PC-3 (cell line): ENCODE data around the gene MYO3B. TPM values are rescaled to one million over a fixed set of nuclear protein-coding genes. Genes with fewer than 3 reads are reported as not detected.

Source experiments
- ATAC-seq: fragments of 200-7000 bp; cut with Tn5 transposase; 2 replicates; pipeline ENCODE4 v1.9.1; 2020; ENCODE audit warnings: mild to moderate bottlenecking, moderate library complexity
- BruUV-seq: library from RNA; stranded (reverse); fragments of 400-500 nt; replicated peaks from 2 replicates; lab custom pipeline; 2021; lab: Mats Ljungman, UMichigan
- CTCF ChIA-PET: fragments of 300-600 bp; sonication (Branson Sonifier 250); formaldehyde crosslinking; loops from one replicate; lab custom pipeline; 2022; ENCODE audit warnings: antibody characterized with exemption; lab: Charles Lee
- POLR2A ChIA-PET: fragments of 300-600 bp; sonication (Branson Sonifier 250); formaldehyde crosslinking; loops from one replicate; lab custom pipeline; 2022; ENCODE audit warnings: antibody characterized with exemption; ENCODE audit not compliant: unreplicated experiment; lab: Charles Lee
- DNase-seq: peaks from one replicate; pipeline ENCODE4 v3.0.0-alpha.2; 2015
- H2AFZ ChIP-seq: fragments of 300-600 bp; sonication (generic); 2 replicates; pipeline ENCODE4 v1.6.0; 2016; ENCODE audit warnings: antibody characterized with exemption, low read length
- H3F3A ChIP-seq: fragments of 300-600 bp; sonication (generic); one replicate; pipeline ENCODE4 v1.6.0; 2017; ENCODE audit warnings: antibody characterized with exemption, low read length, control low read depth, mild to moderate bottlenecking; ENCODE audit not compliant: unreplicated experiment
- H3K27ac ChIP-seq: fragments of 300-600 bp; sonication (generic); 2 replicates; pipeline ENCODE4 v1.5.1; 2016; ENCODE audit warnings: mild to moderate bottlenecking, low read length
- H3K27me3 ChIP-seq: fragments of 300-600 bp; sonication (generic); 2 replicates; pipeline ENCODE4 v1.6.1; 2016; ENCODE audit warnings: low read length, mixed read lengths
- H3K36me3 ChIP-seq: fragments of 300-600 bp; sonication (generic); 2 replicates; pipeline ENCODE4 v1.6.1; 2016; ENCODE audit warnings: low read depth, mixed run types, low read length, mixed read lengths
- H3K4me1 ChIP-seq: fragments of 300-600 bp; sonication (generic); 2 replicates; pipeline ENCODE4 v1.5.1; 2016; ENCODE audit warnings: low read length; ENCODE audit not compliant: insufficient read depth
- H3K4me2 ChIP-seq: fragments of 300-600 bp; sonication (generic); 2 replicates; pipeline ENCODE4 v1.6.0; 2016; ENCODE audit warnings: low read length
- H3K4me3 ChIP-seq: fragments of 300-600 bp; sonication (generic); 2 replicates; pipeline ENCODE4 v1.5.1; 2016; ENCODE audit warnings: mild to moderate bottlenecking, low read length, mixed read lengths
- H3K79me2 ChIP-seq: fragments of 300-600 bp; sonication (generic); 2 replicates; pipeline ENCODE4 v1.6.1; 2017; ENCODE audit warnings: low read length, mixed read lengths
- H3K9ac ChIP-seq: fragments of 300-600 bp; sonication (generic); 2 replicates; pipeline ENCODE4 v1.6.0; 2016; ENCODE audit warnings: mild to moderate bottlenecking, low read length
- H3K9me2 ChIP-seq: fragments of 300-600 bp; sonication (generic); replicated peaks from 2 replicates; pipeline ENCODE4 v1.6.1; 2016; ENCODE audit warnings: mixed run types, low read length, mixed read lengths
- H3K9me3 ChIP-seq: fragments of 300-600 bp; sonication (generic); 2 replicates; pipeline ENCODE4 v1.6.1; 2016; ENCODE audit warnings: low read length, mixed read lengths
- H4K20me1 ChIP-seq: fragments of 300-600 bp; sonication (generic); 2 replicates; pipeline ENCODE4 v1.6.1; 2016; ENCODE audit warnings: low read length, mixed read lengths
- EZH2 ChIP-seq: fragments of 300-600 bp; sonication (generic); IDR thresholded peaks from one replicate; pipeline ENCODE4 v1.6.1; 2017; ENCODE audit warnings: antibody characterized with exemption, mild to moderate bottlenecking, low read length; ENCODE audit not compliant: unreplicated experiment
- EZH2phosphoT487 ChIP-seq: fragments of 300-600 bp; sonication (generic); IDR thresholded peaks from 2 replicates; pipeline ENCODE4 v1.6.1; 2018; ENCODE audit warnings: mild to moderate bottlenecking, antibody characterized with exemption, low read length, borderline replicate concordance
- intact Hi-C: fragments of 100-400 bp; cut with micrococcal nuclease; formaldehyde crosslinking; loops from 2 replicates; pipeline ENCODE4 v1.9.0; 2023
- total RNA-seq: library from RNA; depleted of rRNA; stranded (reverse); fragments of >200 nt; gene quantifications from 2 replicates; pipeline ENCODE4 v1.2.3, GENCODE V29; 2014
- TF ChIP-seq, protein P1 (sequence below): fragments of 300-600 bp; sonication (generic); conservative IDR thresholded peaks from 2 replicates; pipeline ENCODE4 v1.5.1; 2017; ENCODE audit warnings: antibody characterized with exemption, low read depth, mild to moderate bottlenecking, low read length

MYO3B gene
- total RNA-seq, 1 experiment from 2014 or later, result 1.1 TPM

DNA sequence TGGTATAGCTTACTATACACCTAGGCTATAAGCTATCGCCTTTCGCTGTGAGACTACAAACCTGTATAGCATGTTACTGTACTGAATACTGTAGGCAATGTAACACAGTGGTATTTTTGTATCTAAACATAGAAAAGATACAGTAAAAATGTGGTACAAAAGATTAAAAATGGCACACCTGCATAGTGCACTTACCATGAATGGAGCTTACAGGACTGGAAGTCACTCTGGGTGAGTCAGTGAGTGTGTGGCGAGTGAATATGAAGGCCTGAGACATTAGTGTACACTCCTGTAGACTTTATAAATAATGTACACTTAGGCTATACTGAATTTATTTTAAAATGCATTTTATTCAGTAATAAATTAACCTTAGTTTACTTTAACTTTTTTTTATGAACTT, 279.0 kb downstream of the MYO3B start:
- ChIA-PET POLR2A (no interaction called here), CTCF (no interaction called here)
- Histone ChIP-seq H3K9ac (no peak overlapping the region), H3K27me3 (no peaks in the 10 kb centered on the region), H3K79me2 (no peaks in the 10 kb centered on the region), H3K4me3 (no peak overlapping the region), H3K9me3 (no peaks in the 10 kb centered on the region), H3K4me1 (peaks cover 25% of the 10 kb centered on the region), H4K20me1 (no peaks in the 10 kb centered on the region), H3K4me2 (no peak overlapping the region), H3K9me2 (no peaks in the 10 kb centered on the region), H3K27ac (no peak overlapping the region), H3F3A (no peaks in the 10 kb centered on the region), H3K36me3 (no peaks in the 10 kb centered on the region), H2AFZ (no peak overlapping the region)
- intact Hi-C loops, result no loop called here
- TF ChIP-seq EZH2phosphoT487, result no peak
- TF ChIP-seq EZH2, result no peak
- TF ChIP-seq, protein P1, sequence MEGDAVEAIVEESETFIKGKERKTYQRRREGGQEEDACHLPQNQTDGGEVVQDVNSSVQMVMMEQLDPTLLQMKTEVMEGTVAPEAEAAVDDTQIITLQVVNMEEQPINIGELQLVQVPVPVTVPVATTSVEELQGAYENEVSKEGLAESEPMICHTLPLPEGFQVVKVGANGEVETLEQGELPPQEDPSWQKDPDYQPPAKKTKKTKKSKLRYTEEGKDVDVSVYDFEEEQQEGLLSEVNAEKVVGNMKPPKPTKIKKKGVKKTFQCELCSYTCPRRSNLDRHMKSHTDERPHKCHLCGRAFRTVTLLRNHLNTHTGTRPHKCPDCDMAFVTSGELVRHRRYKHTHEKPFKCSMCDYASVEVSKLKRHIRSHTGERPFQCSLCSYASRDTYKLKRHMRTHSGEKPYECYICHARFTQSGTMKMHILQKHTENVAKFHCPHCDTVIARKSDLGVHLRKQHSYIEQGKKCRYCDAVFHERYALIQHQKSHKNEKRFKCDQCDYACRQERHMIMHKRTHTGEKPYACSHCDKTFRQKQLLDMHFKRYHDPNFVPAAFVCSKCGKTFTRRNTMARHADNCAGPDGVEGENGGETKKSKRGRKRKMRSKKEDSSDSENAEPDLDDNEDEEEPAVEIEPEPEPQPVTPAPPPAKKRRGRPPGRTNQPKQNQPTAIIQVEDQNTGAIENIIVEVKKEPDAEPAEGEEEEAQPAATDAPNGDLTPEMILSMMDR, result no peak
- peak; percentile 37 for DNase-seq
- BruUV-seq, result no TSS peak
- peak; percentile 48; the same call in 1 of the 2 replicates for ATAC-seq

DNA sequence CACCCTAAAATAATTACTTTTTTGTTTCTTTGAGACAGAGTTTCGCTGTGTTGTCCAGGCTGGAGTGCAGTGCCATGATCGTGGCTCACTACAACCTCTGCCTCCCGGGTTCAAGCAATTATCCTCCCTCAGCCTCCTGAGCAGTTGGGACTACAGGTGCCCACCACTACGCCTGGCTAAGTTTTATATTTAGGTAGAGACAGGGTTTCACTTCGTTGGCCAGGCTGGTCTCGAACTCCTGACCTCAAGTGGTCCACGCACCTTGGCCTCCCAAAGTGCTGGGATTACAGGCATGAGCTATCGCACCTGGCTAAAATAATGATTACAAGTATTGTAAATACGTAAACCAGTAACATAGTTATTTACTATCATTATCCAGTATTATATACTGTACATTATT, 279.8 kb downstream of the MYO3B start:
- CTCF ChIA-PET, result no interaction called here
- POLR2A ChIA-PET, result no interaction called here

DNA sequence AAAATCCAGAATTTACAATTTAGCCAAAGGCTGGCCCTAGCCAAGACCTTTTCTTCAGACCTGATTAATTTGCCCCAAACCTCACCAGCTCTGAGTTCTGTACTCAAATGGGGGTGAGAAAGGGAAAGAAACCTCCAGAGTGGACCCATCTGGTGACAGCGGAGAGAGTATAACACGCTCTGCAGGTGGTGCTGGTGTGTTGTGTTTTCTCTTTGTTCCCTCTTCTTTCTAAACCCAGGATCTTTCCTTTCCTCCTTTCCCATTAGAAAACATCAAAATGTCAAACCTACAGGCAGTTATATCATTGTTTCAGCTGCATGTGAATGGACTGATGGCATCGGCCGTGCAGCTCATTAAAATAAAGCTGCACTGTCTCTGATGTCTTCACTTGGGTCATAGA, 283.9 kb downstream of the MYO3B start:
- H2AFZ ChIP-seq, result no peak overlapping the region
- peaks cover 5% of the 10 kb centered on the region for H3K4me1 ChIP-seq
- H3K79me2 ChIP-seq, result no peaks in the 10 kb centered on the region
- no peaks in the 10 kb centered on the region for H3K9me2 ChIP-seq
- TF ChIP-seq EZH2phosphoT487, result no peak
- TF ChIP-seq, protein P1, result peak; percentile 30
- TF ChIP-seq EZH2, result no peak
- H3K4me2 ChIP-seq, result no peak overlapping the region
- H3F3A ChIP-seq, result no peaks in the 10 kb centered on the region
- no peaks in the 10 kb centered on the region for H3K27me3 ChIP-seq
- H3K9ac ChIP-seq, result no peak overlapping the region
- POLR2A ChIA-PET, result no interaction called here
- BruUV-seq, result no TSS peak
- CTCF ChIA-PET, result interaction anchor here (1.1 kb wide), 1 partner anchor 68 kb away, joined by 3 read pairs; no protein-coding TSS in a partner anchor
- intact Hi-C loops, result loop anchor here (5.0 kb wide), 1 partner anchor 350 kb away; no protein-coding TSS in a partner anchor
- DNase-seq (no peak), ATAC-seq (no peak)
- H3K9me3 ChIP-seq, result no peaks in the 10 kb centered on the region
- H4K20me1 ChIP-seq, result no peaks in the 10 kb centered on the region
- no peak overlapping the region for H3K4me3 ChIP-seq
- H3K27ac ChIP-seq, result no peak overlapping the region
- no peaks in the 10 kb centered on the region for H3K36me3 ChIP-seq

More for the DNA sequence above, 279.8 kb downstream of the MYO3B start:
- H3K9ac ChIP-seq, result no peak overlapping the region
- H3K4me1 ChIP-seq, result peaks cover 25% of the 10 kb centered on the region
- ATAC-seq, result no peak
- no peak overlapping the region for H2AFZ ChIP-seq
- no peak for DNase-seq
- no peaks in the 10 kb centered on the region for H3K9me3 ChIP-seq
- no peak overlapping the region for H3K4me2 ChIP-seq
- no peaks in the 10 kb centered on the region for H3K79me2 ChIP-seq
- H3K4me3 ChIP-seq, result no peak overlapping the region
- intact Hi-C loops, result no loop called here
- no peaks in the 10 kb centered on the region for H3K36me3 ChIP-seq
- TF ChIP-seq EZH2phosphoT487 (no peak), EZH2 (no peak)
- TF ChIP-seq, protein P1, result no peak
- H3K9me2 ChIP-seq, result no peaks in the 10 kb centered on the region
- no peaks in the 10 kb centered on the region for H4K20me1 ChIP-seq
- BruUV-seq, result no TSS peak
- no peaks in the 10 kb centered on the region for H3F3A ChIP-seq
- no peak overlapping the region for H3K27ac ChIP-seq
- H3K27me3 ChIP-seq, result no peaks in the 10 kb centered on the region
